Activated naive CD4-positive, alpha-beta T cell (primary cell): ENCODE data around the gene FGF12.

Experiments
- DNase-seq, 4 experiments: peaks; one replicate each; lab custom pipeline; 2025; lab: John Stamatoyannopoulos, UW

FGF12 gene

GRCh38 chr3:192409838-192410683, 317.3 kb downstream of the FGF12 start:
- DNase-seq = no peak

- DNase-seq = no peak
Measured at GRCh38 chr3:192409201-192409837, 318.0 kb downstream of the FGF12 start.

- no peak for DNase-seq
Measured at GRCh38 chr3:192408647-192409200, 318.6 kb downstream of the FGF12 start.

GRCh38 chr3:192408007-192408646, 319.2 kb downstream of the FGF12 start:
- no peak for DNase-seq

GRCh38 chr3:192399767-192400166, 327.6 kb downstream of the FGF12 start:
- no peak for DNase-seq

- DNase-seq = no peak
Measured at GRCh38 chr3:192397012-192397411, 330.3 kb downstream of the FGF12 start.

GRCh38 chr3:192395506-192395905, 331.8 kb downstream of the FGF12 start:
- no peak for DNase-seq

GRCh38 chr3:192392986-192393385, 334.4 kb downstream of the FGF12 start:
- no peak for DNase-seq

- no peak for DNase-seq
Measured at GRCh38 chr3:192382861-192383260, 344.5 kb downstream of the FGF12 start.

GRCh38 chr3:192373586-192373985, 353.8 kb downstream of the FGF12 start:
- no peak for DNase-seq

- no peak for DNase-seq
Measured at GRCh38 chr3:192373032-192373431, 354.3 kb downstream of the FGF12 start.

GRCh38 chr3:192372616-192373015, 354.7 kb downstream of the FGF12 start:
- DNase-seq = no peak

GRCh38 chr3:192371870-192372400, 355.4 kb downstream of the FGF12 start:
- no peak for DNase-seq

- DNase-seq = no peak
Measured at GRCh38 chr3:192367616-192368015, 359.7 kb downstream of the FGF12 start.

GRCh38 chr3:192366916-192367315, 360.4 kb downstream of the FGF12 start:
- no peak for DNase-seq

- no peak for DNase-seq
Measured at GRCh38 chr3:192365571-192365970, 361.8 kb downstream of the FGF12 start.

GRCh38 chr3:192364316-192364715, 363.0 kb downstream of the FGF12 start:
- DNase-seq = no peak

- DNase-seq = no peak
Measured at GRCh38 chr3:192354687-192355086, 372.7 kb downstream of the FGF12 start.

GRCh38 chr3:192352142-192352541, 375.2 kb downstream of the FGF12 start:
- no peak for DNase-seq

- no peak for DNase-seq
Measured at GRCh38 chr3:192351441-192351840, 375.9 kb downstream of the FGF12 start.

GRCh38 chr3:192340031-192340430, 387.3 kb downstream of the FGF12 start:
- DNase-seq = no peak

GRCh38 chr3:192339214-192339613, 388.1 kb downstream of the FGF12 start:
- DNase-seq = no peak
